VCaP (cell line): Measurements from ENCODE around the gene PHF14.
A peak's percentile ranks its signal among the peaks of the same experiment; 100 is the strongest.
"Not testable (repeated sequence)": the region's sequence is repeated elsewhere in the genome, so short reads cannot be mapped to it uniquely, and the experiment has no call there.

Experiments used
- H3K27ac ChIP-seq: fragments of 450-650 bp; 2 replicates; pipeline ENCODE4 v1.5.1; 2017
- CTCF ChIP-seq: fragments of 450-650 bp; conservative IDR thresholded peaks from 2 replicates; pipeline ENCODE4 v1.5.1; 2017; ENCODE audit warnings: mild to moderate bottlenecking, moderate library complexity

Gene PHF14

GRCh38 chr7:10939911-10940703, 33.6 kb upstream of the PHF14 start:
- TF ChIP-seq CTCF: no peak
- peak overlapping the region; percentile 96 for H3K27ac ChIP-seq

GRCh38 chr7:10940704-10941355, 32.8 kb upstream of the PHF14 start:
- TF ChIP-seq CTCF: no peak

GRCh38 chr7:10950494-10950893, 23.2 kb upstream of the PHF14 start:
- no peak for TF ChIP-seq CTCF
- H3K27ac ChIP-seq: no peak overlapping the region

More at GRCh38 chr7:10940704-10941355, 32.8 kb upstream of the PHF14 start:
- H3K27ac ChIP-seq: peak overlapping the region; percentile 96

GRCh38 chr7:10950974-10951578, 22.6 kb upstream of the PHF14 start:
- H3K27ac ChIP-seq: not testable (repeated sequence)

GRCh38 chr7:10952588-10952987, 21.1 kb upstream of the PHF14 start:
- H3K27ac ChIP-seq: no peak overlapping the region
- TF ChIP-seq CTCF: no peak

- H3K27ac ChIP-seq: not testable (repeated sequence)
Observed at GRCh38 chr7:10953078-10953750, 20.5 kb upstream of the PHF14 start.

GRCh38 chr7:10956528-10956927, 17.1 kb upstream of the PHF14 start:
- no peak overlapping the region for H3K27ac ChIP-seq
- TF ChIP-seq CTCF: no peak

- not testable (repeated sequence) for H3K27ac ChIP-seq
Observed at GRCh38 chr7:10960242-10960641, 13.4 kb upstream of the PHF14 start.

GRCh38 chr7:10965016-10965415, 8.7 kb upstream of the PHF14 start:
- H3K27ac ChIP-seq: not testable (repeated sequence)
